ENCODE results near the gene LCN10.

LCN10 gene

DNA sequence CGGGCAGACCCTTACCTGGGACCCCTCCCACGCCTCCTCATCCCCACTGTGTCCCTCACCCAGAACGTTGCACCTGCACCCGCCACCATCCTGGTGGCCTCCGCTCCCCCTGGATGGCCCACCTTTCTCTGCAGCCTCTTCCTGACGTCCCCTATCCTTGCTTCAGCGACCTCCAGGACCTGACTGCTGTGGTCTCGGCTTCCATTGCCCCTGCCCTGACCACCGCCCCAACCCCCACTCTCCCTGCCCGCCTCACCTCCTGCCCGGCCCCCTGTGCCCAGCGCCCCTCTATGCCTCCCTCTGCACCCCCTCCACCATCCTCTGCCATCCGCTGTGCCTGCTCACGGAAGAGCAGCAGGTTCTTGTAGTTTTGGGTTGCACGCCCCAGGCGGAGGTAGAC is 2.2 kb downstream of the LCN10 start:
- DNase-seq (ENCODE audit: insufficient read length, low spot score) (no peak), FAIRE-seq (no peak)

DNA sequence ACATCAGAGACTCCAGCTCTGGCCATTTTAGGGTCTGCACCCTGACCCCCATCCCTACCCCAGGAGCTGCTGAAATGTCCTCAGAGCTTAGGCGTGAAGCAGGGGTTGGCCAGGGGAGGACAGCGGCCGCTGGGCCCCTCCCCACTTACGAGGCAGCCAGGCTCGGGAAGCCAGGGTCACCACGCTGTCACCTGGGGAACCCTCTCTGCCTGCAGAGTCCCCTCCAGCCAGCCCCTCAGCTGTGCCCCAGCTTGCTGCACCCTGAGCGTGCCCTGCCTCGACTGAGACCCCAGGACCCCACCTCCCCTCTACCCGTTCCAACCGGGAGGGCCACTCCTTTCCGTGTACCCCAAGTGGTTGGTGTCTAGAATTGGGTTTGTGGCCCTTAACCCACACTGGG is 2.7 kb downstream of the LCN10 start:
- FAIRE-seq (no peak), DNase-seq (ENCODE audit: insufficient read length, low spot score) (no peak)

DNA sequence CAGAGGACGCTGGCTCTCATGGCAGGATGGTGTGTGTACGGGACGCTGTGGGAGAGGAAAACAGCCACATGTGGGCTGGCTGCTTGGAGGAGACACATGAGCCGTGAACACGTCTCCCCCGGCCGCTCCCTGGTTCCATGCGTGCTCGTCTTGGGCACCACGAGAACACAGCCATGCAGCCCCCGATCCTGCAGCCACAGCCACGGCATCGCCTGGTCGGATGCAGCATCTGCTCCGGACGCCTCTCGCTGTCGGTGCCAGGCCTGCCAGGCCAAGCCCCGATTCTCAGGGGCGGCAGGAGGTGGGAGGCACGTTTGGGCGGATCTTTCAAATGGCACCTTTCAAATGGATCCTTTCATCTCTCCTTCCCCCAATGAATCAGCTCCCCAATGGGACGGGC is 3.2 kb downstream of the LCN10 start:
- no peak for FAIRE-seq
- DNase-seq (ENCODE audit: insufficient read length, low spot score): no peak

DNA sequence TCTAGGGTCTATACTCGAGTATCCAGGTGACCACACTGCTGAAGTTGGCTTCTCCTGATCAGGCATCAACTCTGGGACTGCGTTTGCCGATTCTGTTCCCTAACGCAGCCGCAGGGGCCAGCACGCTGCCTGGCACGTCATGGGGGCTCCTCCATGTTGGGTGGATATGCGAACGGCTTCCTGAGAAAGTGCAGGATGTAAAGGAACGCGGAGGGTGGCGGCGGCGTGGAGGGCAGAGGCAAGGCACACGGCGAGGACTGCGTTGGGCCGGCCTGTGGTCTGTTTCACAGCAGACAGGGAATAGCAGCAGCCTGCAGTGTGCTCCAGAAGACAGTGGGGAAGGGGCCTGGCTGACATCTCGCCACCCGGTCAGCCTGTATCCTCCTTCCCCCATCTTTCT is 3.8 kb downstream of the LCN10 start:
- FAIRE-seq (no peak), DNase-seq (ENCODE audit: insufficient read length, low spot score) (no peak)

DNA sequence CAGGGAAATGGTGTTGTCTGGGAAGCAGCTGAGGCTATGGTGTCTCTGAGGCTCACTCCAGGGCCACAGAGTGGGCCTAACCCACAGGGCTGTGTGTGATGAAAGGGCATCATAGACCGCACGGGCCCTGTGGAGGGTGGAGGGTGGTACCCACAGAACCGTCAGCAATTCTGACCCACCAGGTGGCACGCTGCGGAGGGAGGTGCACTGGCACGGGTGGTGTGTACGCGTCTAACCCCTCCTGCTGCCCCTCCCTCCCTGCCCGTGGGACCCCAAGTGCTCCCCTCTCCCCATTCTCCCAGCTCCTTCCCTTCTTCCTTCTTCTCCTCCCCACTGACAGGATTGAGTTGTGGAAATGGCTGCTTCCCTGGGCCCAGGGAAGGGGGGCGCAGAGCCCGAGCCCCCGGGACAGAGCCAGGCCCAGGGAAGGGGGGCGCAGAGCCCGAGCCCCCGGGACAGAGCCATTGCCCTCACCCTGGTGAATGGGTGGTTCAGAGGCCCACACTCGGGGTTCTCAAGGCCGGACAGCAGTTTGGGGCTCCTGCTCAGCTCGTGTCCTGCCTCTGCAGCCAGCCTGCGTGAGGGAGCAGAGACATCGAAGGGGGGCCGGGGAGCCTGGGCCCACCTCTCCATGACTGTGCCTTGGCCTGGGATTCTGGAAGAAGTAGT is 6.8 kb downstream of the LCN10 start:
- FAIRE-seq: no peak
- DNase-seq (ENCODE audit: insufficient read length, low spot score): no peak

DNA sequence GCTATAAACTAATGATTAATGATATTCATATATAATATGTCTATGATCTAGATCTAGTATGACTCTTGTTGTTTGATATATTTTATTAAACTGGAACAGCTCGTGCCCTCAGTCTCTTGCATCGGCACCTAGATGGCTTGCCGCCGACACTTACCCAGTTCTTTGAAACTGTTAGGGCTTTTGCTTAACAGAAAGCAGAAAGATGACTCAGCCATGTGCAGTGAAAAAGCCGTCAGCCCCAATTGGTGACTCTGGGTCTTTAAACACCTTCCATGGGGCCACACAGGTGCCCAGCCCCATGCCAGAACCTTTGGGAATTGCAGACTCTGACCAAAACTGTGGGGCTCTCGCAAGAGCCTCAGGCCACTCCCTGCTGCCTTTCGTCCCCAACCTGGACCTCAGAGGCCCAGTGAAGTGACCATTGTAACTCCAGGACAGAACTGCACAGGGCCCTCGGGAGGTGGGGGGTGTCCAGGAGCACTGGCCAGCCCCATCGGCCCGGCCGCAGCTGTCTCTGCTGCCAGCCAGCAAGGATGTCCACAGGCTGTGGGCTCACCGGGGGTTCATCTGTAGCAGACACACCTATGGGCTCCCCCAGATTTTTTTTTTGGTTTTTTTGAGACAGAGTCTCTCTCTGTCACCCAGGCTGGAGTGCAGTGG is 7.8 kb downstream of the LCN10 start:
- FAIRE-seq: no peak
- no peak for DNase-seq (ENCODE audit: insufficient read length, low spot score)

DNA sequence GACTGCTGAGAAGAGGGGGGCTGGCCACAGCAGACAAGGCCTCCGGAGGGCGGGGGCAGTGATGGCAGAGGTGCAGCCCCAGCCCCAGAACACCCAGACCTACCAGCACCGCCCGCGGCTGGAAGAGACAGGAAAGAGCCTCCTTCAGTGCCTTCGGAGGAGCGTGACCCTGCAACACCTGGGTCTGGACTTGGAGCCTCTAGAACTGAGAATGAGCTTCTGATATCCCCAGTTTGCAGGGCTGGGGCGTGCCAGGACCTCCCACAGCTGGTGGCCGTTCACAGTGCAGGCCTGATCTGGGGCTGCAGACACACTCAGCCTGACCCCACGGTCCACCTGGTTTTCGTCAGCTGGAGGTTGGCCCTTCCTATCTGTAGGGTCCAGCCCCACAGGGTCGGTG is 9.1 kb downstream of the LCN10 start:
- no peak for FAIRE-seq
- DNase-seq (ENCODE audit: insufficient read length, low spot score): no peak

DNA sequence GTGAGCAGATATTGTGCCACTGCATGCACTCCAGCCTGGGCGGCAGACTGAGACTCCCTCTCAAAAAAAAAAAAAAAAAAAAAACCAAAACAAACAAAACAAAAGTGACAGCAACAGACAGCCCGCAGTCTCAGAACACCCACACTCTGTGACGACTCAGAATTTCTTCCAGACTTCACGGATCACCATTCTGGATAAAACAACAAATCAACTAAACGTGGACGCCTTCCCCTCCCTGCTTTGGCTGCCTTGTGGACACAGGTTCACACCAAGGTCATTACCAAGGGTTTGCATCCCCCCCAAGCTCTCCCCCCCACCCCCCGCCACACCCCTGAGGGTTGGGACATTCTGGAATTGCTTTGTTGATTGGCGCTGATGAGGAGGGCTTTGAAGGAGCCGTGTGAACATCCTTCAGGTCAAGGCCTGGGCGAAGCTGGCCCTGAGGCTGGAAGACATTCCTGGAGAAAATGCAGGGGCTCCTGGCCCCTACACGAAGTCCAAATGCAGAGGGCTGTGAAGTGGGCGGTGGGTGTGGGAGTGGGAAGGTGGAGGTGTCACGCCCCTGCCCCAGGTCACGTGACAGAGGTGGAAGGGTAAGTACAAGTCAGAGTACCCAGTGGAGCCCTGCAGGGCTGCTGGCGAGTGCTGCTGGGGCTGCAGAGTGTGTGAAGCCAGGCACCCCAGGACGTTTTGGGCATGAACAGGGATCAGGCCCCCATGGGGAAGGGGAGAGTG is 10.1 kb downstream of the LCN10 start:
- DNase-seq (ENCODE audit: insufficient read length, low spot score) (no peak), FAIRE-seq (no peak)

DNA sequence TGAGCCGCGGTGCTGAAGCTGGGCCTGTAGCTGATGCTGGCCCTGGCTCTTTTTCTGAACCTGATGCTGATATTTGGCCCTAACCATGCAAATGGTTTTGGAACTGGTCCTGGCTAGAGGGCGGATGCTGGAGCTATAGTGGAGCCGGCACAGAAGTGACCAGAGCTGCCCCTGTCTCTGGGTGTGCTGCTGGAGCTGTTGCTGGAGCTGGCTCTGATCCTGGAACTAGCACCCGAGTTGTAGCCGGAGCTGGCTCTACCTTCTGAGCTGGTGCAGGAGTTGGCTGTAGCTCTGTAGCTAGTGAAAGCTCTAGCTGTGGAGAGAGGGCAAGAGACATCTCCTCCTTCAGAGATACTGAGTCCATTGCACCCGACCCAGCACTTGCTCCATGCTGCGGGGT is 12.8 kb downstream of the LCN10 start:
- FAIRE-seq (no peak), DNase-seq (ENCODE audit: insufficient read length, low spot score) (no peak)

DNA sequence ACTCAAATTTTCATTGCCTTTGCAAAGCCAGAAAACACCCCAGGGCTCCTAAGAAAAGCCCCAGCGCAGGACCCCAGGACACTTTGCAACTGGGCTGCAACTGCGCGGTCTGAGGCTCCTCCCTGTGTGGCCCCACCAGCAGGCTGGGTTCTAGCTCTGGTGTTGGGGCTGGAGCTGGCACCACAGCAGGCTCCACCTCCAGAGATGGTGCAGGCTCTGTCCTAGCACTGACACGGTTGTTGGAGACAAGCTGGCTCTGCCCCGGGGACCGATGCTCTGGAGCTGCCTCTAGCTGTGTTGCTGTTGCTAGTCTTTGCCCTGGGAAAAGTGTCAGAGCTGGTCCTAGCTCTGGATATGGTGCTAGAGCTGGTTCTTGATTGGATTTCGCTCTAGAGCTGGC is 13.6 kb downstream of the LCN10 start:
- FAIRE-seq (no peak), DNase-seq (ENCODE audit: insufficient read length, low spot score) (no peak)

DNA sequence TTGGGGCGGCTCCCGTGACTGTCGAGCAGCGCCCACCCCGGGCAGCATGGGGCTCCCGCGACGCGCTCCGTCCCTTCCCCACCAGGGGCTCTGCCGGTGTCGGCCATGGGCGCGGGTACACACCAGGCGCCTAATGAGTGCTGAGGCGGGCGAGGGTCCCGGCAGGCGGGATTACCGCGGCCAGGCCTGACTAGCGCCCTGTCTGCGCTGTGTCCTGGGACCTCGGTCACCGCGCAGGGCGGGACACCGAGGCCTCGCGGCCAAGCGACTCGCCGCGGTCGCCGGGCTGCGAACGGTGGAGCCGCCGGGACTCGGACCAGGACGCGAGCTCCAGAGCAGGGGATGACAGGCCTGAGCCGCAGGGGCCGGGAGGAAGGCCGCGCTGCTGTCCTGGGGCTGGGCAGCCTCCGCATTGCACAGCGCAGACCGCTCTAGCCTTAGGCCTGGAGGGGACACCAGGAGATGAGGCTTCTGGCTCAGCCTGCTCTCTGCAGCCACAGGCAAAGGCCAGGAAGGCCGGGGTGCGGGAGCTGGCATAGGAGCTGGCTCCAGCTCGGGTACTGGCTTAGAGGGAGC is 14.1 kb downstream of the LCN10 start:
- FAIRE-seq (no peak), DNase-seq (ENCODE audit: insufficient read length, low spot score) (no peak)

DNA sequence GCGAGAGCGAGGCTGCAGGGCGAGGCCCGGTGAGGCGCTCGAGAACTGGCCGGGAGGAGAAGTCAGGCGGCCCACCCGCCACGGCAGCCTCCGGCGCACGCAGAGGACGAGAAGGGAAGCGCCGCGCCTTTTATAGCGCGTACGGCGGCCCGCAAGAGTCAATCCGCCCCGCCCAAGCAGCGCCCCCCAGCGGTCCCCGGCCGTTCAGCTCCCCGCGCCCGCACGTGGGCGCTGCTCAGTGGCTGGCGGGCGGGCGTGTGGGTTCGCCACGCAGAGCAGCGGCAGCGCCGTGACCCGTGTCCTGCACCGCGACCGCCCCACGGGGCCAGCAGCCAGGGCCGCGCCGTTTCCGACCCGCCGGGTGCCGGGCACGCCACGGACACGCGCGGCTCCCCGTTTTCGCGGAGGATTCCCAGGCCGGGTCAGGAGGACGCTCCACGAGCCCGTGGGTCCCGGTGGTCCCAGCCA is 14.6 kb downstream of the LCN10 start:
- DNase-seq (ENCODE audit: insufficient read length, low spot score) (peak; percentile 75), FAIRE-seq (peak; percentile 13)

DNA sequence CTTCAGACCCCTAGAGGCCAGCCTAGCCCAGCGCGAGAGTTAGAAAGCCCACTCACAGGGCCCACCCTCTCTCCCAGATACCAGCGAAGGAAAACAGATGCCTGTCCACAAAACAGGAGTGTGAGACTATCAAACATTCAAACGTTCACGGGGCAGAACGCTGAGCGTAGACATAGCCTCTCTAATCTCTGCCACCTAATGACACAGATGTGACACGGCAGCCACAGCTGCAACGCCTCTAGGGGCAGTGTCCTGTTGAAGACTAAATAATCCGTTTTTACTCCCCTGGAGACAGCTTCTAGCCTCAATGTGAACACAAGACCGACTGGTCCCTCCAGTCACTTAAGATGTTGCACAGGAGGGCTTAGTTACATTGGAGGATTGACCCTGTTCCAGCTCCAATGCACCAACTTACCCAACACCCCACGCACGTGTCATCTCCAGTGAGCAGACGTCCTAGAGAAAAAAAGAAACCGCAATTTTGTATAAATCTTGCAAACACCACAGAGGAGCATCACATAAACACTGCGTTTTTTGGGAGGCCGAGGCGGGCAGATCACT is 16.0 kb downstream of the LCN10 start:
- DNase-seq (ENCODE audit: insufficient read length, low spot score) (no peak), FAIRE-seq (no peak)

DNA sequence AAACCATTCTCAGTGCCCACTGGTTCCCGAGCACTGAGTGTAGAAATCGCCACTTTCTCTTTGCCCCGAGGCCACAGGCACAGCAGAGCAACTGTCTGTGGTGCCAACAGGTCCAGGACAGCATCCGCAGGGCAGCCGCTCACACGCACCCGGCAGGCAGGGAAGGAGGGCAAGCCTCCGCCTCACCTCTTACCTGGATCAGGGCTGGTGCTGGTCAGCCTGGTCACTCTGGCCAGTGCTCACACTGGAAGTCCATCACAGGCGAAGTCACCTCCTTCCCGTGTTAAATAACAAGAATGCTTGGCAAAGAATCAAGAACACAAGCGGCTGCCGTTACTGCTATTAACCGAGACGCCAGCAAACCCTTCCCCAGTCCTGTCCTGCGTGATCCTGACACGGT is 16.6 kb downstream of the LCN10 start:
- FAIRE-seq (no peak), DNase-seq (ENCODE audit: insufficient read length, low spot score) (no peak)

DNA sequence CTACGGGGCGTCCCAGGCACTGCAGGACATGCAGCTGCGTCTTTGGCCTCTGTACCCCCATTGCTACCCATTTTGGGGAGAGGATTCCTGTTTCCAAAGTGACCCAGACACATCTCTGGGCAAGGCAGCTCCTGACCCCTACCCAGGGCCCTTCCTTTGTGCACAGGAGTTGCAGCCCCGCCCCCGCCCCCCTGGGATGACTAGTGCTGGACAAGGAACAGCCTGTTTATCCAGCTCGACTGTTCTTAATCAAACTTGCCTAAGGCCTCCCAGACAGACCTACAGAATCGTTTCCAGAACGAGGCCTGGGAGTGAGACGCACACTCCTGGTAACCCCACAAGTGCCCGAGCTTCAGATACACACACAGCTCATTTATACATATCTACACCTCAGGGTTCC is 17.1 kb downstream of the LCN10 start:
- FAIRE-seq: no peak
- no peak for DNase-seq (ENCODE audit: insufficient read length, low spot score)

DNA sequence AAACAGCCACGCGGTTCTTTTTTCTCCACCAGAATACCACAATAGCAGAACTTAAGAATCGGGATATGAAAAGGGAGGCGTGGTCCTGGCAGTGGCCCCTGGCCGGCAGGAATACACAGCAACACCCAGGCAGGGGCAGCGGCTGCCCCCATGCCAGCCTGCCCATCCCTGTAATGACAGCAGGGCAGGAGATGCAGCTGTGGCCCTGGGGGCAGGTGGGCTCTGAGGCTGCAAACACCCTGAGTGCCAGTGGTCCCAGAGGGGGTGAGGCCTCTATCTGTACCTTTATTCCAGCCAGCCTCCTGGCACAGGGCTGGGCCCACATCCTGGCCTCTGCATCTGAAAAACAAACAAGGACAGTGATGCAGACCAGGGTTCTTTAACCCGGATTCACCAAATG is 18.0 kb downstream of the LCN10 start:
- no peak for DNase-seq (ENCODE audit: insufficient read length, low spot score)
- no peak for FAIRE-seq

DNA sequence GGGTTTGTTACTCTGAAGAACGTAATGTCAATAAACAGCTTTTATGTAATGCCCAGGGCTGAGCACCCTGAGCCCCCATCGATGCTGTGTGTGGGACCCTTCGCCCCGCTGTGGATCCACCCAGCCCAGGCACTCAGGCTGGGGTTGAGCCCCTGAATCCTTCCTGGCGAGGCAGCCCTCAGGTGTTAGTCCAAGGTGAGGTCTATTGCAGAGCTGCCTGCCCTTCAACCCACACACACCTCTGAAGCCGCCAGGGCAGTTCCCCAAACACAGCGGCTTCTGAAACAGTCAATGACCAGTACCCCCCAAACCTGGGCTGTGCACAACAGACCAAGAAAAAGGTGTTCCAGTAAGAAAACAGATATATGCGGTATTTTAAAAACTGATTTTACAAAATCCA is 18.8 kb downstream of the LCN10 start:
- FAIRE-seq (no peak), DNase-seq (ENCODE audit: insufficient read length, low spot score) (no peak)

DNA sequence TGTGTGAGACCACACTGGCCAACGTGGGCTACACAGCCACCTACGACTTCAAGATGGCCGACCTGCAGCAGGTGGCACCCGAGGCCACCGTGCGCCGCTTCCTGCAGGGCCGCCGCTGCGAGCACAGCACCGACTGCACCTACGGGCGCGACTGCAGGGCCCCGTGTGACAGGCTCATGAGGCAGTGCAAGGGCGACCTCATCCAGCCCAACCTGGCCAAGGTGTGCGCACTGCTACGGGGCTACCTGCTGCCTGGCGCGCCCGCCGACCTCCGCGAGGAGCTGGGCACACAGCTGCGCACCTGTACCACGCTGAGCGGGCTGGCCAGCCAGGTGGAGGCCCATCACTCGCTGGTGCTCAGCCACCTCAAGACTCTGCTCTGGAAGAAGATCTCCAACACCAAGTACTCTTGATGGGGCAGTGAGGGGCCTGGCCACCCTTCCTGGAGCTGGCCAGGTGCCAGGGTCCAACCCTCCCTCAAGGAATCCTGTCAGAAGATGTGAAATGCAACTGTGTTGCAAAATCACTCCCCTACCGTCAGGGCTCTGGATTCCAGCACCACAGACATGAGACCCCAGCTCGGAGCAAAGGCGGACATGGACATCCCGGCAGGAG is 19.3 kb downstream of the LCN10 start:
- no peak for FAIRE-seq
- no peak for DNase-seq (ENCODE audit: insufficient read length, low spot score)

DNA sequence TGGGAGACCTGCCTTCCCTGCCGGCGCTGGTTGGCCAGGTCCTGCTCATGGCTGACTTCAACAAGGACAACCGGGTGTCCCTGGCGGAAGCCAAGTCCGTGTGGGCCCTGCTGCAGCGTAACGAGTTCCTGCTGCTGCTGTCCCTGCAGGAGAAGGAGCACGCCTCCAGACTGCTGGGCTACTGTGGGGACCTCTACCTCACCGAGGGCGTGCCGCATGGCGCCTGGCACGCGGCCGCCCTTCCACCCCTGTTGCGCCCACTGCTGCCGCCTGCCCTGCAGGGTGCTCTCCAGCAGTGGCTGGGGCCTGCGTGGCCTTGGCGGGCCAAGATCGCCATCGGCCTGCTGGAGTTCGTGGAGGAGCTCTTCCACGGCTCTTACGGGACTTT is 19.8 kb downstream of the LCN10 start:
- FAIRE-seq (no peak), DNase-seq (ENCODE audit: insufficient read length, low spot score) (no peak)

DNA sequence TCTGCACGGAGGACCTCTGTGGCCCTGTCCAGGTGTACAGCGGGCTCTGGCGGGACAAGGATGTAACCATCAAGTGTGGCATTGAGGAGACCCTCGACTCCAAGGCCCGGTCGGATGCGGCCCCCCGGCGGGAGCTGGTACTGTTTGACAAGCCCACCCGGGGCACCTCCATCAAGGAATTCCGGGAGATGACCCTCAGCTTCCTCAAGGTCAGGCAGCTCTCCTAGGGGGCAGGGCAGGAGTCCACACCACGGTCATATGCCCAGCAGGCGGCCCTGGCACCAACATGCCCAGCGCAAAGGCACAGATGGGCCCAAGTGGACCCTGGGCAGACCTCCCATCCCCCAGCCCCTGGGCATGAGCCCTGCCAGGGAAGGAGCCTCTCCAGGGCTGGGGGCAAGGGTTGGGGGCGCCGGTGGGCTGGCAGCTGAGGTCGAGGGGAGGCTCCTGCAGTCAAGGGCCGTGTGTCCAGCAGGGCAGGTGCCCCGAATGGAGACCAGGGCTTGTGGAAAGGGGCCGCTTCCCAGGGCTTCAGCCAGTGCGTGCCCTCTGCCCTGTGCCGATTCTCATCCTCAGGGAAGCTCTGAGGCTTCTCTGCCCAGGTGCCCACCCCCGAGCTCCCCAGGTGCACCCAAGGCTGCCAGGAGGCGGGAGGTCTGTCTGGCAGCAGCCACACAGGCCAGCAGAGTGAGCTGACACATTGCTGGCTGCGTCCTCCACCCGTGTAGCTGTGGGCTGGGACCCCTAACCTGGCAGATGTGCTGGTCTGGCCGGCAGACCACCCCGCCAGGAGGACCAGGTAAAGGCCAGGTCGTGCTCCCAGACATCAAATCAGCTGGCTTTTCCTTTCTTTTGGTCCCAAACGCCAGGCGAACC is 20.4 kb downstream of the LCN10 start:
- DNase-seq (ENCODE audit: insufficient read length, low spot score) (no peak), FAIRE-seq (no peak)

Measured in HTR-8/SVneo (cell line).